GM19397 (cell line): ENCODE results near the gene ITIH1.
"Not testable (repeated sequence)": the region's sequence is repeated elsewhere in the genome, so short reads cannot be mapped to it uniquely, and the experiment has no call there.

Experiments used
- ATAC-seq: cut with Tn5 transposase; IDR thresholded peaks from one replicate; pipeline ENCODE4 v1.9.1; 2021; ENCODE audit warnings: mild to moderate bottlenecking, moderate library complexity; ENCODE audit not compliant: unreplicated experiment

The ITIH1 gene

GRCh38 chr3:52777127-52777958 is at the start of gene ITIH1:
ITIH1 (plus strand) TSS chr3:52777599; CDS start chr3:52777616, 17 bp downstream.
- no peak for ATAC-seq

- ATAC-seq: not testable (repeated sequence)
Measured at GRCh38 chr3:52728753-52729152, 48.6 kb upstream of the ITIH1 start.

GRCh38 chr3:52730681-52731080 is 46.7 kb upstream of the ITIH1 start:
- ATAC-seq: no peak

GRCh38 chr3:52731590-52731989 is 45.8 kb upstream of the ITIH1 start:
- ATAC-seq: no peak

- no peak for ATAC-seq
Measured at GRCh38 chr3:52733256-52733891, 44.0 kb upstream of the ITIH1 start.

- ATAC-seq: no peak
Measured at GRCh38 chr3:52739730-52740129, 37.7 kb upstream of the ITIH1 start.

- no peak for ATAC-seq
Measured at GRCh38 chr3:52742418-52743041, 34.9 kb upstream of the ITIH1 start.

GRCh38 chr3:52743152-52743551 is 34.2 kb upstream of the ITIH1 start:
- no peak for ATAC-seq

- ATAC-seq: no peak
Measured at GRCh38 chr3:52743721-52744120, 33.7 kb upstream of the ITIH1 start.

GRCh38 chr3:52752045-52752660 is 25.2 kb upstream of the ITIH1 start:
- no peak for ATAC-seq

- no peak for ATAC-seq
Measured at GRCh38 chr3:52754373-52754772, 23.0 kb upstream of the ITIH1 start.

GRCh38 chr3:52756141-52756540 is 21.3 kb upstream of the ITIH1 start:
- ATAC-seq: no peak

- ATAC-seq: no peak
Measured at GRCh38 chr3:52763466-52763865, 13.9 kb upstream of the ITIH1 start.

- ATAC-seq: no peak
Measured at GRCh38 chr3:52769786-52770455, 7.5 kb upstream of the ITIH1 start.

GRCh38 chr3:52770496-52771333 is 6.7 kb upstream of the ITIH1 start, which contains the start of gene NEK4:
NEK4 (minus strand) TSS chr3:52770940; CDS start chr3:52770746, 194 bp downstream.
- ATAC-seq: peak; percentile 98

GRCh38 chr3:52771334-52771681 is 6.1 kb upstream of the ITIH1 start:
- ATAC-seq: no peak

GRCh38 chr3:52771702-52772101 is 5.7 kb upstream of the ITIH1 start:
- no peak for ATAC-seq

- no peak for ATAC-seq
Measured at GRCh38 chr3:52773361-52774065, 3.9 kb upstream of the ITIH1 start.

- ATAC-seq: no peak
Measured at GRCh38 chr3:52774066-52774713, 3.2 kb upstream of the ITIH1 start.
